ENCODE measurements around the gene MACROD2. TPM values are rescaled to one million over a fixed set of nuclear protein-coding genes. Genes with fewer than 3 reads are reported as not detected.

Gene MACROD2
- total RNA-seq, 1 experiment from 2014 or later, result 1.6 TPM

DNA sequence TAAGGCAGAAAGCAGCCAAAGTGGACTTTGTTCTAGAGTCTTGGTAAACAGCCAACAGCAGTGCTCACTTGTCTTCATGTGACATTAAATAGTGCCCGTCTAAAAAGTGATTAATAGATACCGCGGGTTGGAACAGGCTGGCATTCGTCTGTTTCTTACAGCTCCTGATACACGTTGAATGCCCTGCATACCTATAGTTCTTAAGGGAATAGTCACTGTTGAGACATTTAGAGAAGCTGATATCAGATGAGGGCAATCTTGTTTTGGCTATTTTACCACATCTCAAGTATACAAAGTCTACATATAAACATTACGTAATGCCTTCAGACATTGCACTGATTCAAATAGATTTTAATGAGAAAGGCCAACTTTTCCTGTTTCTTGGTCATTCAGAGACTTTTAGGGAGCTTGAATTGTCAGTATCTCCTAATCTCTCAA is 717.0 kb downstream of the MACROD2 start:
- Mint-ChIP-seq H3K4me3 (no peak overlapping the region), H3K4me1 (peaks cover 76 to 77% of the 10 kb centered on the region in 2 experiments), H3K27ac (peak overlapping the region in 2 of 3 experiments; percentile 76 to 83; a peak in 4 of 7 replicates), H3K27me3 (ENCODE audit: low read depth) (no peaks in the 10 kb centered on the region), H3K36me3 (ENCODE audit: insufficient read depth in 1 of 3, low read depth in 3 of 3) (peaks cover 0 to 8% (median 4%) of the 10 kb centered on the region in 3 experiments; a peak in 3 of 7 replicates), H3K9me3 (peaks cover 0 to 2% of the 10 kb centered on the region in 2 experiments; a peak in 1 of 5 replicates)
- no peak overlapping the region for H2BK15ac ChIP-seq (ENCODE audit: low read depth, low read length)
- no peak overlapping the region for H2BK20ac ChIP-seq (ENCODE audit: low read depth, low read length, poor library complexity, severe bottlenecking)
- TF ChIP-seq, protein P1, sequence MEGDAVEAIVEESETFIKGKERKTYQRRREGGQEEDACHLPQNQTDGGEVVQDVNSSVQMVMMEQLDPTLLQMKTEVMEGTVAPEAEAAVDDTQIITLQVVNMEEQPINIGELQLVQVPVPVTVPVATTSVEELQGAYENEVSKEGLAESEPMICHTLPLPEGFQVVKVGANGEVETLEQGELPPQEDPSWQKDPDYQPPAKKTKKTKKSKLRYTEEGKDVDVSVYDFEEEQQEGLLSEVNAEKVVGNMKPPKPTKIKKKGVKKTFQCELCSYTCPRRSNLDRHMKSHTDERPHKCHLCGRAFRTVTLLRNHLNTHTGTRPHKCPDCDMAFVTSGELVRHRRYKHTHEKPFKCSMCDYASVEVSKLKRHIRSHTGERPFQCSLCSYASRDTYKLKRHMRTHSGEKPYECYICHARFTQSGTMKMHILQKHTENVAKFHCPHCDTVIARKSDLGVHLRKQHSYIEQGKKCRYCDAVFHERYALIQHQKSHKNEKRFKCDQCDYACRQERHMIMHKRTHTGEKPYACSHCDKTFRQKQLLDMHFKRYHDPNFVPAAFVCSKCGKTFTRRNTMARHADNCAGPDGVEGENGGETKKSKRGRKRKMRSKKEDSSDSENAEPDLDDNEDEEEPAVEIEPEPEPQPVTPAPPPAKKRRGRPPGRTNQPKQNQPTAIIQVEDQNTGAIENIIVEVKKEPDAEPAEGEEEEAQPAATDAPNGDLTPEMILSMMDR (conservative IDR thresholded peaks at IDR 0.05), result no peak
- no peak overlapping the region for H2BK5ac ChIP-seq (ENCODE audit: insufficient read length, low read length)
- no peak overlapping the region for H3K14ac ChIP-seq (ENCODE audit: insufficient read depth, low read length)
- H2BK120ac ChIP-seq (ENCODE audit: low read depth, low read length, poor library complexity, severe bottlenecking), result no peak overlapping the region
- no peaks in the 10 kb centered on the region for H3K27me3 ChIP-seq (ENCODE audit: insufficient read depth, low read length)
- H3K9ac ChIP-seq (ENCODE audit: extremely low read depth, insufficient read length, low read length), result no peak overlapping the region
- no peaks in the 10 kb centered on the region for H3K23me2 ChIP-seq (ENCODE audit: insufficient read length, low read depth, low read length, poor library complexity, severe bottlenecking)
- H3K79me1 ChIP-seq (ENCODE audit: insufficient read depth, low read depth, low read length, poor library complexity, severe bottlenecking), result no peaks in the 10 kb centered on the region
- H3K4me1 ChIP-seq (ENCODE audit: insufficient read depth, low read length), result peaks cover 4% of the 10 kb centered on the region; the same call in 1 of the 2 replicates
- WGBS (ENCODE audit: extremely low coverage, insufficient read length, low lambda C conversion rate), result no CpG with 5 or more reads among the region's 6 CpGs
- H2AFZ ChIP-seq (ENCODE audit: low read length), result no peak overlapping the region
- H3K56ac ChIP-seq (ENCODE audit: insufficient read length, low read depth, low read length), result no peak overlapping the region
- no peak for DNase-seq
- H3K27ac ChIP-seq (ENCODE audit: insufficient read length, low read depth, low read length), result no peak overlapping the region
- no peaks in the 10 kb centered on the region for H3K79me2 ChIP-seq (ENCODE audit: insufficient read depth, low read length)
- no peak overlapping the region for H2BK12ac ChIP-seq (ENCODE audit: insufficient read length, low read depth, low read length)
- H4K91ac ChIP-seq (ENCODE audit: insufficient read length, low read depth, low read length), result no peak overlapping the region
- H3K18ac ChIP-seq (ENCODE audit: insufficient read length, low read depth, low read length), result no peak overlapping the region
- no peak overlapping the region for H3T11ph ChIP-seq (ENCODE audit: low read length)
- H2AK5ac ChIP-seq (ENCODE audit: insufficient read length, low read length), result no peak overlapping the region
- no peak overlapping the region for H4K8ac ChIP-seq (replicated peaks; ENCODE audit: insufficient read length, low read depth, low read length)
- H3K4ac ChIP-seq (ENCODE audit: low read depth, low read length), result no peak overlapping the region
- no peaks in the 10 kb centered on the region for H3K9me3 ChIP-seq (ENCODE audit: control insufficient read depth, low read depth, low read length)
- no peak overlapping the region for H3K4me2 ChIP-seq (ENCODE audit: insufficient read depth, insufficient read length, low read length)
- no peak overlapping the region for H4K5ac ChIP-seq (ENCODE audit: insufficient read length, low read depth, low read length)
- H3K23ac ChIP-seq (ENCODE audit: insufficient read length, low read depth, low read length), result no peak overlapping the region
- H4K20me1 ChIP-seq (ENCODE audit: control insufficient read depth, insufficient read depth, insufficient read length), result no peaks in the 10 kb centered on the region

Measured in H9 (cell line).